Endodermal cell (in vitro differentiated cells): Measurements from ENCODE around the gene P2RX6. TPM values are rescaled to one million over a fixed set of nuclear protein-coding genes. Genes with fewer than 3 reads are reported as not detected.
A peak's percentile ranks its signal among the peaks of the same experiment; 100 is the strongest.

Experiments used
- DNase-seq: peaks from one replicate; pipeline ENCODE4 v3.0.0-alpha.2; 2017
- H3K27ac ChIP-seq: 2 replicates; pipeline ENCODE4 v1.5.1; 2013; ENCODE audit warnings: mild to moderate bottlenecking, low read depth, low read length, moderate library complexity
- H3K27me3 ChIP-seq: 2 replicates; pipeline ENCODE4 v1.6.1; 2013; ENCODE audit warnings: mild to moderate bottlenecking, low read length, moderate library complexity; ENCODE audit not compliant: insufficient read depth, control insufficient read depth, poor library complexity, severe bottlenecking
- H3K36me3 ChIP-seq: 2 replicates; pipeline ENCODE4 v1.7.0; 2013; ENCODE audit warnings: mild to moderate bottlenecking, low read length, moderate library complexity; ENCODE audit not compliant: control insufficient read depth, insufficient read depth
- H3K4me1 ChIP-seq: one replicate; pipeline ENCODE4 v1.7.0; 2013; ENCODE audit warnings: low read length; ENCODE audit not compliant: control insufficient read depth, insufficient read depth
- H3K4me3 ChIP-seq: 2 replicates; pipeline ENCODE4 v1.5.1; 2013; ENCODE audit warnings: mild to moderate bottlenecking, low read length, moderate library complexity
- H3K9ac ChIP-seq: 2 replicates; pipeline ENCODE4 v1.6.1; 2013; ENCODE audit warnings: mild to moderate bottlenecking, low read length, moderate library complexity; ENCODE audit not compliant: poor library complexity, severe bottlenecking; ENCODE audit errors: extremely low read depth
- H3K9me3 ChIP-seq: 2 replicates; pipeline ENCODE4 v1.6.1; 2013; ENCODE audit warnings: mild to moderate bottlenecking, low read length, moderate library complexity; ENCODE audit not compliant: control insufficient read depth
- H3K27ac Mint-ChIP-seq: 2 replicates; pipeline ENCODE4 v1.8.0; 2020; ENCODE audit warnings: mixed read lengths
- H3K27me3 Mint-ChIP-seq: 2 replicates; pipeline ENCODE4 v1.8.0; 2021; ENCODE audit warnings: mild to moderate bottlenecking, mixed read lengths; ENCODE audit not compliant: insufficient read depth
- H3K36me3 Mint-ChIP-seq: 2 replicates; pipeline ENCODE4 v1.8.0; 2020; ENCODE audit warnings: low read depth, mixed read lengths
- H3K4me1 Mint-ChIP-seq: 2 replicates; pipeline ENCODE4 v1.8.0; 2020; ENCODE audit warnings: mixed read lengths
- H3K4me3 Mint-ChIP-seq: 2 replicates; pipeline ENCODE4 v1.8.0; 2020; ENCODE audit warnings: mild to moderate bottlenecking, moderate library complexity, mixed read lengths
- H3K9me3 Mint-ChIP-seq: 2 replicates; pipeline ENCODE4 v1.8.0; 2020; ENCODE audit warnings: mild to moderate bottlenecking, mixed read lengths
- WGBS, 2 experiments: methylation state at CpG; one replicate each; pipeline versions ENCODE4 v1.1.5 to v1.1.7; 2013; ENCODE audit warnings: missing lambda C conversion rate in 2 of 2, mixed read lengths in 1 of 2; ENCODE audit not compliant: insufficient coverage in 1 of 2, insufficient read length in 1 of 2; 5-methylcytosine and 5-hydroxymethylcytosine counted together
- total RNA-seq, 2 donors: library from RNA; stranded (reverse); fragmentation: NEBNext Ultra II Directional in 1 of 2; extraction: Animal tissue kit (Norgen Biotek cat#: 25700) in 1 of 2; gene quantifications; 2 replicates in 1 of 2; 3 replicates in 1 of 2; pipeline ENCODE4 v1.2.1, GENCODE V29; 2021
- TF ChIP-seq, protein P1 (sequence below): fragments of 200-600 bp; sonication (generic); conservative IDR thresholded peaks from 2 replicates; pipeline ENCODE4 v1.5.0; 2021; ENCODE audit warnings: antibody characterized with exemption, mild to moderate bottlenecking

Gene P2RX6
- total RNA-seq, 2 donors from 2014 or later: 0.73 to 1.9 TPM

DNA sequence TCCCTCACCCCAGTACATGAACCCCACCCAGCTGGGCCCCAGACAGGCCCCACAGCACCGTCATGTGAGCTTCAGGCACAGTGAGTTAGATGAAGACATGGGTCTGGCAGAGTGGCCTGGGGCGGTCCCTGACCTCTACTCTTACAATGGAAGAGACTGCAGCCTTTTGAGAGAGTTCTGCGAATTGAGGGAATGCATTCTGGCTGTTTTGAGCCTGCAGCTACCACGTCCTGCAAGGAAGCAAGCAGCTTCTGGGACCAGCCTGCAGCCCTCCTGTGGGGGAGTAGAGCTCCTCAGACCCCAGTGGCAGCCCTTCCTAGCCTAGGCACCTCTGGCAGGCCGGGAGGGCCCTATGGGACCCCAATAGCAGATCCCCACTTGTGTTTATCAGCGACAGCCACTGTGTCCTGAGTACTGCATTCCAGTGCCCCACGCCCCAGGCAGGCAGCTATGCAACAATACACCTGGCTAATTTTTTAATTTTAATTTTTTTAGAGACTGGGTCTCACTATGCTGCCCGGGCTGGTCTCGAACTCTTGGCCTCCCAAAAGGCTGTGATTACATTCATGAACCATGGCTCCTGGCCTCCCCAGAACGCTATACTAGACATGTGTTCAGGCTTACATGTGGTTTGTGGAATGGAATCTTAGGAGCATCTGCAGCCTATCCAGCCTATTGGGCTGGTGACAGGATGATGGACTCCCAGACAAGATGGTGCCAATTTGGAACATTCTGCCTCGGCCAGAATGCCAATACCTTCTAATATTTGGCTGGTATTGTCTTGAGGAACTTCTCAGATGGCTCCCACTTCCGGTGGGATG is 18.1 kb downstream of the P2RX6 start:
- no peaks in the 10 kb centered on the region for H3K9me3 Mint-ChIP-seq
- no peaks in the 10 kb centered on the region for H3K36me3 Mint-ChIP-seq
- Histone ChIP-seq H3K4me1 (no peaks in the 10 kb centered on the region), H3K36me3 (no peaks in the 10 kb centered on the region), H3K9ac (no peak overlapping the region), H3K9me3 (no peaks in the 10 kb centered on the region), H3K4me3 (no peak overlapping the region), H3K27me3 (peaks cover 47% of the 10 kb centered on the region), H3K27ac (no peak overlapping the region)
- DNase-seq: no peak
- TF ChIP-seq, protein P1, sequence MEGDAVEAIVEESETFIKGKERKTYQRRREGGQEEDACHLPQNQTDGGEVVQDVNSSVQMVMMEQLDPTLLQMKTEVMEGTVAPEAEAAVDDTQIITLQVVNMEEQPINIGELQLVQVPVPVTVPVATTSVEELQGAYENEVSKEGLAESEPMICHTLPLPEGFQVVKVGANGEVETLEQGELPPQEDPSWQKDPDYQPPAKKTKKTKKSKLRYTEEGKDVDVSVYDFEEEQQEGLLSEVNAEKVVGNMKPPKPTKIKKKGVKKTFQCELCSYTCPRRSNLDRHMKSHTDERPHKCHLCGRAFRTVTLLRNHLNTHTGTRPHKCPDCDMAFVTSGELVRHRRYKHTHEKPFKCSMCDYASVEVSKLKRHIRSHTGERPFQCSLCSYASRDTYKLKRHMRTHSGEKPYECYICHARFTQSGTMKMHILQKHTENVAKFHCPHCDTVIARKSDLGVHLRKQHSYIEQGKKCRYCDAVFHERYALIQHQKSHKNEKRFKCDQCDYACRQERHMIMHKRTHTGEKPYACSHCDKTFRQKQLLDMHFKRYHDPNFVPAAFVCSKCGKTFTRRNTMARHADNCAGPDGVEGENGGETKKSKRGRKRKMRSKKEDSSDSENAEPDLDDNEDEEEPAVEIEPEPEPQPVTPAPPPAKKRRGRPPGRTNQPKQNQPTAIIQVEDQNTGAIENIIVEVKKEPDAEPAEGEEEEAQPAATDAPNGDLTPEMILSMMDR: no peak
- peaks cover 35% of the 10 kb centered on the region for H3K27me3 Mint-ChIP-seq
- peak overlapping the region; percentile 57 for H3K4me3 Mint-ChIP-seq
- WGBS, 2 experiments: 63 to 81% methylated on average over 8 to 12 of the region's 12 CpGs
- H3K27ac Mint-ChIP-seq: no peak overlapping the region
- no peaks in the 10 kb centered on the region for H3K4me1 Mint-ChIP-seq

DNA sequence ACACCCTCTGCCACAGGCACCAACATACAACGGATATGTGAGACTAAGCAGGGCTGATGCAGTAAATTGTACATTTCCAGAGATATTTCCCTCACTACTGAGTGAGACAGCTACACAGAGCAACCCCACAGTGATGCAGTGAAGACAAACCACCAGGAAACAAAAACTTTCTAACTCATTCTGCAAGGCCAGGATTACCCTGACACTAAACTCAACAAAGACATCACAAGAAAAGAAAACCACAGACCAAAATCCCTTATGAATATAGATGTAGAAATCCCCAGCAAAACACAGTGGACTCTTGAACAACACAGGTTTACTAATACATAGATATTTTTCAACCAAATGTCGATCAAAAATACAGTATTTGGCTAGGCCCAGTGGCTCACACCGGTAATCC is 18.9 kb downstream of the P2RX6 start:
- Mint-ChIP-seq H3K27ac (no peak overlapping the region), H3K36me3 (no peaks in the 10 kb centered on the region), H3K27me3 (peaks cover 35% of the 10 kb centered on the region), H3K9me3 (no peaks in the 10 kb centered on the region), H3K4me3 (no peak overlapping the region), H3K4me1 (no peaks in the 10 kb centered on the region)
- 90 to 100% methylated on average over 2 to 3 of the region's 3 CpGs for WGBS, 2 experiments
- Histone ChIP-seq H3K27ac (no peak overlapping the region), H3K9ac (no peak overlapping the region), H3K36me3 (no peaks in the 10 kb centered on the region), H3K4me1 (no peaks in the 10 kb centered on the region), H3K27me3 (peaks cover 47% of the 10 kb centered on the region), H3K4me3 (no peak overlapping the region), H3K9me3 (no peaks in the 10 kb centered on the region)
- DNase-seq: no peak
- TF ChIP-seq, protein P1: no peak

DNA sequence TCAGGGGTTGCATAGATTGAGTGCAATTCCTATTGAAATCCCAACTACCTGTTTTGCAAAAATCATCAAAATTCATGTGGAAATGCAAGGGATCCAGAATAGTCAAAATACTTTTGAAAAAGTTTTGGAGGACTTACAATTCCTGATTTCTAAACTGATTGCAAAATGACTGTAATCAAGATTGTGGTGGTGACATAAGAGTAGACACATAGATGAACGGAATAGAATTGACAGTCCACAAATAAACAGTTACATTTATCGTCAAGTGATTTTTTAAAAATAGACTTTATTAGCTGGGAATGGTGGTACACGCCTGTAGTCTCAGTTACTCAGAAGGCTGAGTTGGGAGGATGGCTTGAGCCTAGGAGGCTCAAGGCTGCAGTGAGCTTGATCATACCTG is 20.0 kb downstream of the P2RX6 start:
- Mint-ChIP-seq H3K9me3 (no peaks in the 10 kb centered on the region), H3K27ac (no peak overlapping the region), H3K4me1 (no peaks in the 10 kb centered on the region), H3K27me3 (peaks cover 35% of the 10 kb centered on the region), H3K36me3 (no peaks in the 10 kb centered on the region), H3K4me3 (no peak overlapping the region)
- peaks cover 47% of the 10 kb centered on the region for H3K27me3 ChIP-seq
- no peak overlapping the region for H3K4me3 ChIP-seq
- H3K27ac ChIP-seq: no peak overlapping the region
- WGBS, 2 experiments: 97 to 100% methylated on average over 2 to 3 of the region's 3 CpGs
- no peak for DNase-seq
- H3K9ac ChIP-seq: no peak overlapping the region
- no peaks in the 10 kb centered on the region for H3K9me3 ChIP-seq
- no peaks in the 10 kb centered on the region for H3K36me3 ChIP-seq
- TF ChIP-seq, protein P1: no peak
- H3K4me1 ChIP-seq: no peaks in the 10 kb centered on the region
